ENCODE measurements around the gene APLP2. TPM values are rescaled to one million over a fixed set of nuclear protein-coding genes. Genes with fewer than 3 reads are reported as not detected.
A peak's percentile ranks its signal among the peaks of the same experiment; 100 is the strongest.

The APLP2 gene
- total RNA-seq, 6 donors from 2014 or later: 249 to 939 (median 653) TPM

DNA sequence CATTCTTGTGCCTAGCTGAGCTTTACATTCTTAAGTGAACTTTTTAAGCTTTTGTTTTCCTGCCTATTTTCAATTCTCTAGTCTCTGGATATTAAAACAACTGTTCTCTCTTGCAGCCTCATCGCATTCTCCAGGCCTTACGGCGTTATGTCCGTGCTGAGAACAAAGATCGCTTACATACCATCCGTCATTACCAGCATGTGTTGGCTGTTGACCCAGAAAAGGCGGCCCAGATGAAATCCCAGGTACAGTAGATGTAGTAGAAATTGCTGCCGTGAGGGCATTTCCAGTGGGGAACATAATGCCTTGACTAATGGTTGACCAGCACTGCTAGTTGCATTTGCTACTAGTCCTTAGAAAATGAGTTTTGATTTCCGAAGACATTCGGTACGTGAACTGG, 60.2 kb downstream of the APLP2 start:
- DNase-seq (no peak), ATAC-seq (ENCODE audit: low FRiP score in 2 of 2) (no peak)
- Histone ChIP-seq H3K4me3 (no peak overlapping the region), H3K27me3 (no peaks in the 10 kb centered on the region), H3K27ac (no peak overlapping the region), H3K4me1 (peaks cover 3 to 18% (median 15%) of the 10 kb centered on the region in 4 donors), H3K36me3 (peaks cover 28 to 82% (median 50%) of the 10 kb centered on the region in 4 donors), H3K9me3 (no peaks in the 10 kb centered on the region)
- WGBS, 2 donors: 93 to 95% methylated on average over 11 of the region's 11 CpGs
- TF ChIP-seq POLR2A (IDR thresholded peaks at IDR 0.05) (no peak), EP300 (IDR thresholded peaks at IDR 0.05) (no peak), POLR2AphosphoS5 (IDR thresholded peaks at IDR 0.05) (no peak)
- TF ChIP-seq, protein P1, sequence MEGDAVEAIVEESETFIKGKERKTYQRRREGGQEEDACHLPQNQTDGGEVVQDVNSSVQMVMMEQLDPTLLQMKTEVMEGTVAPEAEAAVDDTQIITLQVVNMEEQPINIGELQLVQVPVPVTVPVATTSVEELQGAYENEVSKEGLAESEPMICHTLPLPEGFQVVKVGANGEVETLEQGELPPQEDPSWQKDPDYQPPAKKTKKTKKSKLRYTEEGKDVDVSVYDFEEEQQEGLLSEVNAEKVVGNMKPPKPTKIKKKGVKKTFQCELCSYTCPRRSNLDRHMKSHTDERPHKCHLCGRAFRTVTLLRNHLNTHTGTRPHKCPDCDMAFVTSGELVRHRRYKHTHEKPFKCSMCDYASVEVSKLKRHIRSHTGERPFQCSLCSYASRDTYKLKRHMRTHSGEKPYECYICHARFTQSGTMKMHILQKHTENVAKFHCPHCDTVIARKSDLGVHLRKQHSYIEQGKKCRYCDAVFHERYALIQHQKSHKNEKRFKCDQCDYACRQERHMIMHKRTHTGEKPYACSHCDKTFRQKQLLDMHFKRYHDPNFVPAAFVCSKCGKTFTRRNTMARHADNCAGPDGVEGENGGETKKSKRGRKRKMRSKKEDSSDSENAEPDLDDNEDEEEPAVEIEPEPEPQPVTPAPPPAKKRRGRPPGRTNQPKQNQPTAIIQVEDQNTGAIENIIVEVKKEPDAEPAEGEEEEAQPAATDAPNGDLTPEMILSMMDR (IDR thresholded peaks at IDR 0.05): no peak

DNA sequence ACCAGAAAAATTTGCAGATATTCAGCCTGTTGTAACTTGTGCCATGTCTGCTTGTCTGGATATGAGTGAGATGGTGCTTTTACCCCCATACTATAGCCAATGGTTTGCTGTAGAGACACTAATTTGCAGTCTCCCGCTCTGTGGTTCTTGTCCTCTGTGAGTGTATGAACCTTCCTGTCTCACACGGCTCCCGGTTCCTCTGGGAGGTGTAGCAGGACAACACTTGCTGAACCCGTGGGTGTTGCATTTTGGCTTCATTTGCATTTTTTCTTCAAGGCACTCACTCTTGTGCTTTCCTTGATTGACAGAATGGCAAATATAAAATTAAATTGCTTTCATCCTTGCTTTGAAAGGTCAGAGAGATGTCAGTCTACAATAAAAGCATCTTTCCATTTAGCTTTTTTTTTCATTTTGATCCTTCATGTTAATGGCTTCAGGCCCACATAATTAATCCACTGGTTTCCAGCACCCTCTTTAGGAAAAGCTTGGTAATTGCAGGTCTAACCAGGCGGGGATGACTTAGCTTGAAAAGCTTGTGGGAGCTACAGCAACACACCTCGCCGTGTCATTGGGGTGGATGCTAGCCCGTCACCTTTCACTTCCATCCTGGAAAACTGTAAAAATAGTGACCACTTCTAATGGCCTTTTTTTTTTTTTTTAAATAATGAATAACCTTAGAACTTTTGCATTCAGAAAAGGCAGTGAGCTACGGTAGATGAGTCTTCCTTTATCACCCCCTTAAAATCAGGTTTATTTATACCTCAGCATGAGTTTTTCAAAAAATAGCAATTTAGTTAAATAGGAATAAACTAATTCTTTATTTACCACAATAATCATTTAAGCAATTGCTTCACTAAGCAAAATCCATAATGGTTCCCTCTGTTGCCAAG, 62.5 kb downstream of the APLP2 start:
- Histone ChIP-seq H3K4me3 (no peak overlapping the region), H3K4me1 (no peaks in the 10 kb centered on the region), H3K36me3 (peaks cover 29 to 89% (median 67%) of the 10 kb centered on the region in 4 donors), H3K27ac (no peak overlapping the region), H3K9me3 (no peaks in the 10 kb centered on the region), H3K27me3 (no peaks in the 10 kb centered on the region)
- ATAC-seq (ENCODE audit: low FRiP score in 2 of 2): peak; percentile 77 to 87
- WGBS, 2 donors: 53 to 55% methylated on average over 9 of the region's 9 CpGs
- TF ChIP-seq, protein P1 (IDR thresholded peaks at IDR 0.05): peak; percentile 79 to 91 (median 84)
- no peak for TF ChIP-seq POLR2A (IDR thresholded peaks at IDR 0.05)
- DNase-seq: no peak

DNA sequence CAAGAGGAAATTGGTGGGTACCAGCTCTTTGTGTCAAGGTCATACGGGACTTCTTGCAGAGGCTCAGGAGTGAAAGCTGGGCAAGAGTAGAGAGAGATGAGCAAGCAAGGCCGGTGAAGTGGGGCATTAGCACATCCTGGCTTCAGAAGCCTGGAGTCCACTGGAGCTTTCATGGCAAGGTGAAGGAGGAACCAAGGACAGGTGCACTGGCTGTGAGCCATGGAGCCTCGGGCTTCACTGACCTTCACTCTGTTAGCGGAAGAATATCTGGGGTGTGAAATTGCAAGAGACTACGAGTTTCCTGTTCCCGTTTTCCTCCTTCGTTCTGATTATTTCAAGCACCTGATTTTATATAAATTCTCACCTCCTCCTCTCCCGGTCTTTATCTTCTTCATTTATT, 64.0 kb downstream of the APLP2 start:
- H3K27me3 ChIP-seq: no peaks in the 10 kb centered on the region
- no peaks in the 10 kb centered on the region for H3K4me1 ChIP-seq
- TF ChIP-seq EP300 (IDR thresholded peaks at IDR 0.05): no peak
- H3K36me3 ChIP-seq: peaks cover 24 to 86% (median 64%) of the 10 kb centered on the region in 4 donors
- H3K27ac ChIP-seq: peak overlapping the region in 1 of 4 donors; percentile 30
- no peak overlapping the region for H3K4me3 ChIP-seq
- WGBS, 2 donors: 83 to 86% methylated on average over 8 of the region's 8 CpGs
- no peak for ATAC-seq (ENCODE audit: low FRiP score in 2 of 2)
- no peaks in the 10 kb centered on the region for H3K9me3 ChIP-seq
- DNase-seq: no peak

DNA sequence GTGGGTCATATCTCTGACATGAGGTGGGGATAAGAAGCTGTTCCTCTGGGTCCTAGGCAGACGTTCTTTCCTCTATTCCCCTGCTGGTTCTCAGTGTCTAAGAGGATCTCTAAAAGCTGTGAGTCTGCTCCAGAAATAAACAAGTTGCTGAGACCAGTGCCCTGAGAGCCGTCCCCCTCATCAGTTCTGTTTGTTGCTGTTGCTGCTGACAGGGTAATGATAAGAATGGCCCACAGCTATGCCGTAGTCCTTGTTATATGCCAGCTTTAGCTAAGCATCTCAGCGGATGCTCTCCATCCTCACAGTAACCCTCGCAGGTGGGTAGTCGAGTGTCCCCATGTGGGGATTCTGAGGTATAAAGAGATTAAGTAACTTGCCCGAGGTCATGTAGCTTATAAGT, 66.4 kb downstream of the APLP2 start:
- TF ChIP-seq, protein P1 (IDR thresholded peaks at IDR 0.05): no peak
- TF ChIP-seq POLR2A (IDR thresholded peaks at IDR 0.05) (no peak), POLR2AphosphoS5 (IDR thresholded peaks at IDR 0.05) (no peak), EP300 (IDR thresholded peaks at IDR 0.05) (no peak)
- Histone ChIP-seq H3K27me3 (no peaks in the 10 kb centered on the region), H3K4me1 (no peaks in the 10 kb centered on the region), H3K36me3 (peaks cover 16 to 85% (median 63%) of the 10 kb centered on the region in 4 donors), H3K4me3 (no peak overlapping the region), H3K9me3 (no peaks in the 10 kb centered on the region), H3K27ac (no peak overlapping the region)
- 83 to 85% methylated on average over 5 to 7 of the region's 7 CpGs for WGBS, 2 donors
- DNase-seq (no peak), ATAC-seq (ENCODE audit: low FRiP score in 2 of 2) (no peak)

DNA sequence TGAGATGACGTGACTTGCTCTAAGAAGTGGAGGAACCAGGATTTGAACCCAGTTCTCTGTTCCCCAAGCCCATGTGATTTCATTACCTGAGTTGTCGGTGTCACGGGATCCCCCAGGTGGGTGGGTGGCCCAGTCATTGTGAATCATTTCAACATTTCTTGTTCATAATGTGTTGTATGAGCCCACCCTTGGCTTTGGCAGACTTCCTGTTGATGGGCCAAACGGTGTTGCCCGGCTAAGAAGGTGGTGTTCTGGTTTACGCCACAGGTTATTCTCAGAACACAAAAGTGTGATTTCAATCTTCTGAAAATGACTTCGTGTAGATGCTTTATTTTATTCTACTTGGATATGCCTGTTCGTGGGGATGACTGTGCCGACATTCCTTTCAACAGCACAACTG, 68.3 kb downstream of the APLP2 start:
- ATAC-seq (ENCODE audit: low FRiP score in 2 of 2): no peak
- peaks cover 0 to 4% (median 0%) of the 10 kb centered on the region in 4 donors for H3K4me1 ChIP-seq
- no peaks in the 10 kb centered on the region for H3K27me3 ChIP-seq
- no peak overlapping the region for H3K4me3 ChIP-seq
- TF ChIP-seq EP300 (IDR thresholded peaks at IDR 0.05): no peak
- TF ChIP-seq, protein P1 (IDR thresholded peaks at IDR 0.05): no peak
- TF ChIP-seq POLR2A (IDR thresholded peaks at IDR 0.05): no peak
- TF ChIP-seq POLR2AphosphoS5 (IDR thresholded peaks at IDR 0.05): no peak
- H3K9me3 ChIP-seq: no peaks in the 10 kb centered on the region
- DNase-seq: no peak
- H3K36me3 ChIP-seq: peaks cover 13 to 93% (median 70%) of the 10 kb centered on the region in 4 donors
- no peak overlapping the region for H3K27ac ChIP-seq
- WGBS, 2 donors: 95 to 96% methylated on average over 9 of the region's 9 CpGs
